ENCODE results near the gene RABGEF1.

GRCh38 chr7:66826649-66827048 is 86.1 kb downstream of the RABGEF1 start:
- TF ChIP-seq EZH2phosphoT487 (IDR thresholded peaks at IDR 0.05; ENCODE audit: low read depth, severe bottlenecking, unreplicated experiment) (no peak), CTCF (IDR thresholded peaks at IDR 0.05; ENCODE audit: poor library complexity) (no peak), EZH2 (IDR thresholded peaks at IDR 0.05; ENCODE audit: borderline replicate concordance) (no peak)

Measured in hepatocyte (in vitro differentiated cells).